GM10847 (cell line): ENCODE measurements around the gene TRIO.

Experiments
- POLR2A ChIP-seq: IDR thresholded peaks from 2 replicates; pipeline ENCODE4 v1.6.1; 2011; ENCODE audit not compliant: insufficient read length; ENCODE audit errors: extremely low read depth

The TRIO gene

GRCh38 chr5:14225173-14225834 is 82.2 kb downstream of the TRIO start:
- TF ChIP-seq POLR2A = no peak

DNA sequence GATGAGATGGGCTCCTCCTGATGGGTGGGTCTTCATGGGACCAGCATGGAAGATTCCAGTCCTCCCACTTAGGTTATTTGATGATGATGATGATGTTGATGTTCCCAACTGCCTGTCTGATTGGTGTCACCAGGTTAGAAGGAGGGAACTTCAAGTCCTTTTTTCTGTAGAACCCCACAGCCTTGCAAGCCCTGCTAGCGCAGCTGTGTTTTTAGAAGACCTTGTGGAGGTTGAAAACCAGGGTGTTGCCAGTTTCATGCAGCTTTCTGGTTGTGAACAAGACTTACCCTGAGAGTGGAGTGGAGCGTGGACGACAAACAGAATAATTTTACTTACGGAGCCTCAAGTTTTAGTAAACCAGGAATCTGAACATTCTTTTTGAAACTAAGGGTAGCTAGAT is 83.0 kb downstream of the TRIO start:
- no peak for TF ChIP-seq POLR2A

- TF ChIP-seq POLR2A = no peak
Observed at GRCh38 chr5:14226554-14226953, 83.4 kb downstream of the TRIO start.

GRCh38 chr5:14226992-14227391 is 83.8 kb downstream of the TRIO start:
- TF ChIP-seq POLR2A = no peak

DNA sequence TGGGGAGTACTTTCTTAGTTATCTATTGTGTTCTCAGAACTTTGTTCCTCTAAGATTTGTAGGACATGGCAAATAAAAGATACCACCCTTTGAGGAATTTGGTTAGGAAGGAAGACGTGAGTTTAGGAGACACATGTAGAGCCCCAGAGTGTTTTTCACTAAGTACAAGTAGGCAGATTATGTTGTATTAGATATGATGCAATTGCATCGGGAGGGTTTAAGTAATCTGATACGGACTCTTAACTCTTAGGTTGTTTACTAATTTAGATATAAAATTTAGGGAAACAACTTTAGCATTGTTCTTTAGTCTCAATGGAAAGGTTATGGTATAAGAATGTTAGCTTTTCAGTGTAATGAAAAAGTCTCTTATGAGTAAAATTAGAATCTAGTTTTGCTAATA is 84.4 kb downstream of the TRIO start:
- TF ChIP-seq POLR2A = no peak

DNA sequence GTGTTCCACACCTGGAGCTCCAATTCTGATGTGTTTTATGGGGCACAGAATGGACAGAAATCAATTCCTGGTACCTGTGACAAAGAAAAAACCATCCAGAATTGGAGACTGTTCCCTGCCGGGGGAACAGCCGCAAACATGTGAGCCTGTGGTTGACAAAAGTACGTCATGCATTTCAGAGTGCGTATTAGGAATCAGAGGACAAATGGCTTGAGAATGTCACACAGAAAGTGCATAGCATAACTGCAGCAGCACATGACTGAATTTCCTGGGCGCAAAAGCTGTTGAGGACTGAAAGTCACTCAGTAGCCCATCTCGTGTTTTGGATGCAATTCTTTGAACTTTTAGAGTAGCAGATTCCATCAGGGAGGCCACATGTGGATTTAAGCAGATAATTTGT is 85.1 kb downstream of the TRIO start:
- TF ChIP-seq POLR2A = no peak

- no peak for TF ChIP-seq POLR2A
Observed at GRCh38 chr5:14229181-14229580, 86.0 kb downstream of the TRIO start.

- TF ChIP-seq POLR2A = no peak
Observed at GRCh38 chr5:14229734-14230133, 86.6 kb downstream of the TRIO start.

DNA sequence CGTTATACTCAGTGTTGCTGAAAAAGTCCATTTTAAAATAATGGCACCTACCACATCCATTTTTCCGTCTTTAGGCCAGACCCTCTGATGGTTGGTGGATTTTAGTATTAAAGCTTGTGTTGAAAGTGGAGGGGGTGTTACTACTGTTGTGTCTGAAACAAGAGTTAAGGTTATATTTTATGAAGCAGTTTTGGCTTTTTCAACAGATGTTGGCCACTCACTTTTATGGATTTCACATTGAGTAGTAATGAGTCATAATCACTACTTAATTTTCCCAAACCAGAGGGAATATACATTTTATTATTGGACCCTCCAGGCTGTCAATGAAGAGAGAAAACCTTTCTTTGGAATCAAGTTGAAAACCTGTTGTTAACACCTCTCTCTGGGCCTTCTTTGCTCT is 88.0 kb downstream of the TRIO start:
- TF ChIP-seq POLR2A = no peak

DNA sequence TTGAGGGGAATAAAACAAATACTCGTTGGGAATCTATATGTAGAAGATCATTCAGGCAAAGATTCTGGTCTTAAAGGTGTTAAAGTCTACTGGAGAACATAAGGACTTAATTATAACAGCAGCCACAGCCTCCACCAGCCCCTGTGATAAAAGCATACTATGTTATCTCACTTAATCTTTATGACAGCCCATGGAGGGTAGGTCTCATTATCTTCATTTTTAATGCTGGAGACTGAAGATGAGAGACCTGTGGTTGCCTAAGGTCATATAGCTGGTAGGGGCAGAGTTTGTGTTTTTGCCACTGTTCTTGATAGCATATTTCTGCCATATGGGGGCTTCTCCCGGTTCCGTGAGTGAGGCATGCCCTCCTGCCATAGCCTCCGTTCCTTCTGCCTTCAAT is 88.7 kb downstream of the TRIO start:
- no peak for TF ChIP-seq POLR2A

DNA sequence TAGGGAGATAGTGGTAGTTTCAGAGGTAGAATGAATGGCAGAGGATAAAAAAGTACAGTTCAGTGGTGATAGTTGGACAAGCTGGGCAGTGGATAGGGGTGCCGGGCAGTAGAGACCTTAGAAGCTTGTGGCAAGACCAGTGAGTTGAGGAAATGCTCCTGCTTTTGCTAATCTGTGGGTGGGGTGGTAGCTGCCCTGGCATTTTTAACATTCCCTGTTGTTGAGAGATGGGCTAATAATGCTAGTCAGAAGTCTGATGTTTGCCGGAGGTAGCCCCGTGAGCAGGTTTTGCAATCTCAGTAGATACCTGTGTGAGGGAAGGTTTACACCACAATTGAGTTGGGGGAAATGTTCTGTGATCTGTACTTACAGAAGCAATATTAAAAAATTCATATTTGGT is 91.1 kb downstream of the TRIO start:
- TF ChIP-seq POLR2A = no peak

DNA sequence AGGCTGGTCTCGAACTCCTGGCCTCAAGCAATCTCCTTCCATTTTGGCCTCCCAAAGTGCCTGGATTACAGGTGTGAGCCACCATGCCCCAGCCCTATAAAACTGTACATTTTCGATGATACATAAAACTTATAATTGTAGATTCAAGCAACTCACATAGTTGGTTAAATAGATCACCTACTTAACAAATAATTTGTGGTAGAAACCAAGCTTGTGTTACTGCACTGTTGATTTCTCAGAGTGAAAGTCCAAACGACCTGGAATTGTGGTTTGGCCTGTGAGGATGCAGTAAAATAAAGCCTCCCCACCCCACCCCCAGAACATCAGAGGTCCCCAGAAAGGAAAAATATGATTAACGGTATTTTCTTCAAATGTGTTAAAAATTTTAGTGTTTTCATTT is 92.7 kb downstream of the TRIO start:
- TF ChIP-seq POLR2A = no peak

DNA sequence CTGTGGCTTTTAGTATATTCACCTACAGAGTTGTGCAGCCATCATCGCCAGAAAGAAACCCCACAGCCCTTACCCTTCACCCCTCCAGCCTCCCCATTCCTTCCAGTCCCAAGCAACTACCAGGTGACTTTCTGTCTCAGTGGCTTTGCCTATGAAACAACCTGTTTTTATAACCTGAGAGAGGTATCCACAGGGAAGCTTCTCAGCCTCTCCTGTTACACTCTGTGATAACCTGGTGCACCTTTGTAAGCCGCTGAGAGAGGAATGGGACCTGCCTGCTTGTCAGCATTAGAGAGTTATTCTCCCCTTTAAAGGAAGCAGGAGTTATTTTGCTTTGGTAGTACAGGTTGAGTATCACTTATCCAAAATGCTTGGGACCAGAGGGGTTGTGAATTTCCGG is 93.6 kb downstream of the TRIO start:
- no peak for TF ChIP-seq POLR2A

GRCh38 chr5:14237317-14238086 is 94.4 kb downstream of the TRIO start:
- no peak for TF ChIP-seq POLR2A

- TF ChIP-seq POLR2A = no peak
Observed at GRCh38 chr5:14238272-14238671, 95.1 kb downstream of the TRIO start.

DNA sequence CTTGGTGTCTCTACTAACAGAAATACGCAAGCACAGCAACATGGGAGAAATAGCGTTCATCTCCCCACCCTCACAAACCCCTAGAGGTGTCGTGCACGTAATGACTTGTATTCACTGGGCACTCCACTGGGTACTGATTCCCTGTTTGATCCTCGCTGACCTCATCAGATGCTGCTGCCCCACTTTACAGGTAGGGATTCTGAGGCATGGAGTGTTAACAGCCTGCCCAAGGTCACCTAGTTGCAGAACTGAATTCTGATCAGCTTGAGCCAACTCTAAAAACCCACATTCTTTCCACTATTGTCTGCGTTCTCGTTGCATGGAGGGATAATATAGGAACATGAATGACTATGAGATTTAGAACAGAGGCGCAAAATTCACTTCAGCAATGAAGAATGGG is 96.3 kb downstream of the TRIO start:
- no peak for TF ChIP-seq POLR2A

DNA sequence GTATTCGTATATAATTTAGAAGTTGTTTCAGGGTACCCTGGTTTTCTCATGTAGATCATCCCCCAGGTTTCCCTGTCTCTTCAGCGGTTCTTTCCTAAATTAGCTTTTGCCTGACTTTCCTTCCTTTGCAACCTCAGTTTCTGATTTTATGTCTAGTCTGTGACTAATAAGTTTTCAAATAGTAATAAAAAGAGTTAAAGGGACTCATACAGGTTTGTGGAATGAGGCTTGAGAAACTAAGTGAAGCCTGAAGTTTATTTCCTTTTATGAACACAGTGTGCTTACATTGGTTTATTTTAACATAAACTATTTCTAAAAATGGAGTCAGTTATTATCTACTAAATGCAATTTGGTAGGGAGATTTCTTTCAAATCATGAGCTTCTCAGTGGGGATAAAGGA is 96.8 kb downstream of the TRIO start:
- TF ChIP-seq POLR2A = no peak
